ENCODE measurements around the gene GOLGA3.
"Not testable (repeated sequence)": the region's sequence is repeated elsewhere in the genome, so short reads cannot be mapped to it uniquely, and the experiment has no call there.

GOLGA3 gene

GRCh38 chr12:132853285-132854092, 24.8 kb upstream of the GOLGA3 start:
- H3K4me1 ChIP-seq (ENCODE audit: insufficient read depth, low read length): no peaks in the 10 kb centered on the region
- no peak overlapping the region for H3K9ac ChIP-seq (ENCODE audit: low read depth, low read length)
- no peaks in the 10 kb centered on the region for H3K9me3 ChIP-seq (ENCODE audit: control insufficient read depth, insufficient read depth, low read length)
- H3K36me3 ChIP-seq (ENCODE audit: insufficient read depth, low read length): peaks cover 11% of the 10 kb centered on the region; the same call in 1 of the 2 replicates

GRCh38 chr12:132852496-132852895, 23.8 kb upstream of the GOLGA3 start:
- H3K9ac ChIP-seq (ENCODE audit: low read depth, low read length): no peak overlapping the region
- H3K36me3 ChIP-seq (ENCODE audit: insufficient read depth, low read length): peaks cover 11% of the 10 kb centered on the region; the same call in 1 of the 2 replicates
- no peaks in the 10 kb centered on the region for H3K9me3 ChIP-seq (ENCODE audit: control insufficient read depth, insufficient read depth, low read length)
- H3K4me1 ChIP-seq (ENCODE audit: insufficient read depth, low read length): peaks cover 8% of the 10 kb centered on the region

GRCh38 chr12:132851465-132851864, 22.8 kb upstream of the GOLGA3 start:
- Histone ChIP-seq H3K9me3 (ENCODE audit: control insufficient read depth, insufficient read depth, low read length) (no peaks in the 10 kb centered on the region), H3K9ac (ENCODE audit: low read depth, low read length) (no peak overlapping the region), H3K36me3 (ENCODE audit: insufficient read depth, low read length) (peaks cover 16% of the 10 kb centered on the region; the same call in 1 of the 2 replicates), H3K4me1 (ENCODE audit: insufficient read depth, low read length) (peaks cover 13% of the 10 kb centered on the region)

- Histone ChIP-seq H3K9me3 (ENCODE audit: control insufficient read depth, insufficient read depth, low read length) (no peaks in the 10 kb centered on the region), H3K4me1 (ENCODE audit: insufficient read depth, low read length) (peaks cover 13% of the 10 kb centered on the region), H3K9ac (ENCODE audit: low read depth, low read length) (no peak overlapping the region), H3K36me3 (ENCODE audit: insufficient read depth, low read length) (peaks cover 12% of the 10 kb centered on the region)
Observed at GRCh38 chr12:132850291-132850690, 21.6 kb upstream of the GOLGA3 start.

- Histone ChIP-seq H3K4me1 (ENCODE audit: insufficient read depth, low read length) (peaks cover 13% of the 10 kb centered on the region), H3K36me3 (ENCODE audit: insufficient read depth, low read length) (peaks cover 8% of the 10 kb centered on the region), H3K9me3 (ENCODE audit: control insufficient read depth, insufficient read depth, low read length) (no peaks in the 10 kb centered on the region), H3K9ac (ENCODE audit: low read depth, low read length) (no peak overlapping the region)
Observed at GRCh38 chr12:132848521-132848920, 19.9 kb upstream of the GOLGA3 start.

- peaks cover 8% of the 10 kb centered on the region for H3K36me3 ChIP-seq (ENCODE audit: insufficient read depth, low read length)
- H3K9ac ChIP-seq (ENCODE audit: low read depth, low read length): no peak overlapping the region
- H3K9me3 ChIP-seq (ENCODE audit: control insufficient read depth, insufficient read depth, low read length): no peaks in the 10 kb centered on the region
- peaks cover 13% of the 10 kb centered on the region for H3K4me1 ChIP-seq (ENCODE audit: insufficient read depth, low read length)
Observed at GRCh38 chr12:132847363-132848356, 19.0 kb upstream of the GOLGA3 start.

GRCh38 chr12:132844681-132845080, 16.0 kb upstream of the GOLGA3 start:
- not testable (repeated sequence) for H3K9me3 ChIP-seq (ENCODE audit: control insufficient read depth, insufficient read depth, low read length); H3K9ac ChIP-seq (ENCODE audit: low read depth, low read length); H3K36me3 ChIP-seq (ENCODE audit: insufficient read depth, low read length)
- H3K4me1 ChIP-seq (ENCODE audit: insufficient read depth, low read length): peaks cover 13% of the 10 kb centered on the region

- no peak overlapping the region for H3K9ac ChIP-seq (ENCODE audit: low read depth, low read length)
- peaks cover 5% of the 10 kb centered on the region; the same call in 1 of the 2 replicates for H3K4me1 ChIP-seq (ENCODE audit: insufficient read depth, low read length)
- no peaks in the 10 kb centered on the region for H3K9me3 ChIP-seq (ENCODE audit: control insufficient read depth, insufficient read depth, low read length)
- H3K36me3 ChIP-seq (ENCODE audit: insufficient read depth, low read length): peaks cover 8% of the 10 kb centered on the region; the same call in 1 of the 2 replicates
Observed at GRCh38 chr12:132842449-132843045, 13.9 kb upstream of the GOLGA3 start.

- no peak overlapping the region for H3K9ac ChIP-seq (ENCODE audit: low read depth, low read length)
- H3K4me1 ChIP-seq (ENCODE audit: insufficient read depth, low read length): no peaks in the 10 kb centered on the region
- peaks cover 4% of the 10 kb centered on the region; the same call in 1 of the 2 replicates for H3K36me3 ChIP-seq (ENCODE audit: insufficient read depth, low read length)
- no peaks in the 10 kb centered on the region for H3K9me3 ChIP-seq (ENCODE audit: control insufficient read depth, insufficient read depth, low read length)
Observed at GRCh38 chr12:132841151-132841550, 12.5 kb upstream of the GOLGA3 start.

GRCh38 chr12:132840536-132840935, 11.9 kb upstream of the GOLGA3 start:
- Histone ChIP-seq H3K9me3 (ENCODE audit: control insufficient read depth, insufficient read depth, low read length) (no peaks in the 10 kb centered on the region), H3K36me3 (ENCODE audit: insufficient read depth, low read length) (no peaks in the 10 kb centered on the region; the same call in 1 of the 2 replicates), H3K9ac (ENCODE audit: low read depth, low read length) (no peak overlapping the region), H3K4me1 (ENCODE audit: insufficient read depth, low read length) (no peaks in the 10 kb centered on the region)

GRCh38 chr12:132839558-132840235, 11.0 kb upstream of the GOLGA3 start:
- H3K9ac ChIP-seq (ENCODE audit: low read depth, low read length): no peak overlapping the region
- no peaks in the 10 kb centered on the region for H3K9me3 ChIP-seq (ENCODE audit: control insufficient read depth, insufficient read depth, low read length)
- H3K4me1 ChIP-seq (ENCODE audit: insufficient read depth, low read length): no peaks in the 10 kb centered on the region
- no peaks in the 10 kb centered on the region; the same call in 1 of the 2 replicates for H3K36me3 ChIP-seq (ENCODE audit: insufficient read depth, low read length)

- H3K9me3 ChIP-seq (ENCODE audit: control insufficient read depth, insufficient read depth, low read length): no peaks in the 10 kb centered on the region
- no peaks in the 10 kb centered on the region for H3K4me1 ChIP-seq (ENCODE audit: insufficient read depth, low read length)
- no peak overlapping the region for H3K9ac ChIP-seq (ENCODE audit: low read depth, low read length)
- H3K36me3 ChIP-seq (ENCODE audit: insufficient read depth, low read length): no peaks in the 10 kb centered on the region; the same call in 1 of the 2 replicates
Observed at GRCh38 chr12:132838410-132839080, 9.9 kb upstream of the GOLGA3 start.

GRCh38 chr12:132837693-132838409, 9.2 kb upstream of the GOLGA3 start:
- Histone ChIP-seq H3K9ac (ENCODE audit: low read depth, low read length) (no peak overlapping the region), H3K36me3 (ENCODE audit: insufficient read depth, low read length) (no peaks in the 10 kb centered on the region; the same call in 1 of the 2 replicates), H3K4me1 (ENCODE audit: insufficient read depth, low read length) (no peaks in the 10 kb centered on the region), H3K9me3 (ENCODE audit: control insufficient read depth, insufficient read depth, low read length) (no peaks in the 10 kb centered on the region)

Data from ES-I3 (cell line).